SKM-1 treated with dmso at 0.1 percent for 144 hours (cell line): ENCODE data around the gene GAD1.

Source experiments
- DNase-seq: peaks from one replicate; lab custom pipeline; 2025; ENCODE audit not compliant: unreplicated experiment; lab: John Stamatoyannopoulos, UW

The GAD1 gene

GRCh38 chr2:170817093-170818035 is 677 bp downstream of the GAD1 start:
- DNase-seq, result no peak

GRCh38 chr2:170818036-170818751 is 1.5 kb downstream of the GAD1 start:
- no peak for DNase-seq

- no peak for DNase-seq
Observed at GRCh38 chr2:170818752-170819470, 2.2 kb downstream of the GAD1 start.

- DNase-seq, result no peak
Observed at GRCh38 chr2:170819680-170820664, 3.3 kb downstream of the GAD1 start.

GRCh38 chr2:170820757-170821530 is 4.3 kb downstream of the GAD1 start:
- no peak for DNase-seq

GRCh38 chr2:170821531-170822289 is 5.0 kb downstream of the GAD1 start:
- no peak for DNase-seq

GRCh38 chr2:170822290-170823087 is 5.8 kb downstream of the GAD1 start:
- DNase-seq, result no peak

- DNase-seq, result no peak
Observed at GRCh38 chr2:170823088-170823897, 6.6 kb downstream of the GAD1 start.

- DNase-seq, result no peak
Observed at GRCh38 chr2:170823898-170824215, 7.2 kb downstream of the GAD1 start.

- no peak for DNase-seq
Observed at GRCh38 chr2:170824526-170825015, 7.9 kb downstream of the GAD1 start.

GRCh38 chr2:170827841-170828532 is 11.3 kb downstream of the GAD1 start:
- no peak for DNase-seq

GRCh38 chr2:170828533-170828916 is 11.8 kb downstream of the GAD1 start:
- DNase-seq, result no peak

GRCh38 chr2:170829036-170829435 is 12.3 kb downstream of the GAD1 start:
- no peak for DNase-seq

GRCh38 chr2:170830166-170830565 is 13.5 kb downstream of the GAD1 start:
- no peak for DNase-seq

GRCh38 chr2:170831115-170831514 is 14.4 kb downstream of the GAD1 start:
- DNase-seq, result no peak

GRCh38 chr2:170836027-170836426 is 19.3 kb downstream of the GAD1 start:
- DNase-seq, result no peak
